DND-41 (cell line): ENCODE measurements around the gene GORAB.

Experiments
- ATAC-seq: fragments of 200-7000 bp; cut with Tn5 transposase; 3 replicates; pipeline ENCODE4 v1.9.1; 2021; ENCODE audit warnings: low read depth; ENCODE audit not compliant: insufficient read depth
- DNase-seq: peaks from one replicate; pipeline ENCODE4 v3.0.0-alpha.2; 2020
- H2AFZ ChIP-seq: 2 replicates; pipeline ENCODE4 v1.6.0; 2012; ENCODE audit warnings: low read depth, low read length
- H3K27ac ChIP-seq: 2 replicates; pipeline ENCODE4 v1.5.1; 2012; ENCODE audit warnings: low read length, inconsistent platforms
- H3K27me3 ChIP-seq: fragments of 200-600 bp; sonication (generic); 2 replicates; pipeline ENCODE4 v1.6.0; 2012; ENCODE audit warnings: low read length, mild to moderate bottlenecking, inconsistent platforms; ENCODE audit not compliant: insufficient read depth, poor library complexity
- H3K36me3 ChIP-seq: 2 replicates; pipeline ENCODE4 v1.5.1; 2012; ENCODE audit warnings: low read length, inconsistent platforms; ENCODE audit not compliant: insufficient read depth
- H3K4me1 ChIP-seq: 2 replicates; pipeline ENCODE4 v1.5.1; 2012; ENCODE audit warnings: mild to moderate bottlenecking, low read length; ENCODE audit not compliant: insufficient read depth
- H3K4me2 ChIP-seq: 2 replicates; pipeline ENCODE4 v1.6.0; 2012; ENCODE audit warnings: mild to moderate bottlenecking, moderate library complexity, low read length, inconsistent platforms; ENCODE audit not compliant: insufficient read depth
- H3K4me3 ChIP-seq, 2 experiments: fragments of 200-600 bp in 1 of 2; shearing (Covaris generic) in 1 of 2; 2 replicates each; pipeline ENCODE4 v1.5.1; 2012 to 2016; ENCODE audit warnings: inconsistent platforms in 2 of 2, low read length in 2 of 2, mild to moderate bottlenecking in 2 of 2, low read depth in 1 of 2, moderate library complexity in 1 of 2
- H3K79me2 ChIP-seq: 2 replicates; pipeline ENCODE4 v1.6.0; 2012; ENCODE audit warnings: low read length, inconsistent platforms; ENCODE audit not compliant: insufficient read depth
- H3K9ac ChIP-seq: 2 replicates; pipeline ENCODE4 v1.6.0; 2012; ENCODE audit warnings: low read depth, mild to moderate bottlenecking, inconsistent platforms, low read length, moderate library complexity
- H3K9me3 ChIP-seq: 2 replicates; pipeline ENCODE4 v1.5.1; 2012; ENCODE audit warnings: low read length, moderate library complexity, mild to moderate bottlenecking, inconsistent platforms; ENCODE audit not compliant: insufficient read depth, severe bottlenecking
- H4K20me1 ChIP-seq: 2 replicates; pipeline ENCODE4 v1.6.0; 2012; ENCODE audit warnings: low read length; ENCODE audit not compliant: insufficient read depth
- EZH2 ChIP-seq: IDR thresholded peaks from 3 replicates; pipeline ENCODE4 v1.6.1; 2012; ENCODE audit warnings: borderline replicate concordance, low read depth, mild to moderate bottlenecking, moderate library complexity, low read length, inconsistent platforms; ENCODE audit not compliant: severe bottlenecking
- TF ChIP-seq, protein P1 (sequence below): IDR thresholded peaks from 2 replicates; pipeline ENCODE4 v1.5.1; 2012; ENCODE audit warnings: borderline replicate concordance, low read length, moderate library complexity, mild to moderate bottlenecking; ENCODE audit not compliant: poor library complexity, severe bottlenecking; ENCODE audit errors: extremely low read depth

Gene GORAB

DNA sequence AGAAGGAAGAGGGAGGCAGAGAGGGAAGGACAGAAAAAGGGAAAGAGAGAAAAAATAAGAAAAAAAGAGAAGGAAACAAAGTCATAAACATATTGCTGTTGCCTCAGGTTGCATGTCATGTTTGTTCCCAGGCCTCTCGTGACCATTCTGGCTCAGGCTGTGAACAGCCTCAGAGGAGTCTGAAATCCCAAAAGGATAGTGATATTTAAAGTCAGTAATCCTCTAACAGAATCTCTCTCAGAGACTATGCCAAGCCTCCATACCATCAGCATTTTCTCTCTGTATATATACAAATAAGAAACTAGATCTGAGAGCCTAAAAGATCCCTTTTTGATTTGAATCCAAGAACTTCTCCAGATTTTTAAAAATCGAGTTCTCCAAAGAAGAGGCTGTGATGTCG lies 35.2 kb downstream of the GORAB start:
- ATAC-seq (no peak), DNase-seq (no peak)
- no peak overlapping the region for H3K9ac ChIP-seq
- TF ChIP-seq, protein P1, sequence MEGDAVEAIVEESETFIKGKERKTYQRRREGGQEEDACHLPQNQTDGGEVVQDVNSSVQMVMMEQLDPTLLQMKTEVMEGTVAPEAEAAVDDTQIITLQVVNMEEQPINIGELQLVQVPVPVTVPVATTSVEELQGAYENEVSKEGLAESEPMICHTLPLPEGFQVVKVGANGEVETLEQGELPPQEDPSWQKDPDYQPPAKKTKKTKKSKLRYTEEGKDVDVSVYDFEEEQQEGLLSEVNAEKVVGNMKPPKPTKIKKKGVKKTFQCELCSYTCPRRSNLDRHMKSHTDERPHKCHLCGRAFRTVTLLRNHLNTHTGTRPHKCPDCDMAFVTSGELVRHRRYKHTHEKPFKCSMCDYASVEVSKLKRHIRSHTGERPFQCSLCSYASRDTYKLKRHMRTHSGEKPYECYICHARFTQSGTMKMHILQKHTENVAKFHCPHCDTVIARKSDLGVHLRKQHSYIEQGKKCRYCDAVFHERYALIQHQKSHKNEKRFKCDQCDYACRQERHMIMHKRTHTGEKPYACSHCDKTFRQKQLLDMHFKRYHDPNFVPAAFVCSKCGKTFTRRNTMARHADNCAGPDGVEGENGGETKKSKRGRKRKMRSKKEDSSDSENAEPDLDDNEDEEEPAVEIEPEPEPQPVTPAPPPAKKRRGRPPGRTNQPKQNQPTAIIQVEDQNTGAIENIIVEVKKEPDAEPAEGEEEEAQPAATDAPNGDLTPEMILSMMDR = no peak
- no peak for TF ChIP-seq EZH2
- no peak overlapping the region for H3K4me3 ChIP-seq
- peaks cover 3% of the 10 kb centered on the region for H3K9me3 ChIP-seq
- peaks cover 22% of the 10 kb centered on the region for H3K4me1 ChIP-seq
- H3K79me2 ChIP-seq = no peaks in the 10 kb centered on the region
- no peak overlapping the region for H3K4me2 ChIP-seq
- no peaks in the 10 kb centered on the region for H3K36me3 ChIP-seq
- no peak overlapping the region for H2AFZ ChIP-seq
- H3K27ac ChIP-seq = no peak overlapping the region
- H4K20me1 ChIP-seq = no peaks in the 10 kb centered on the region
- H3K27me3 ChIP-seq = no peaks in the 10 kb centered on the region

DNA sequence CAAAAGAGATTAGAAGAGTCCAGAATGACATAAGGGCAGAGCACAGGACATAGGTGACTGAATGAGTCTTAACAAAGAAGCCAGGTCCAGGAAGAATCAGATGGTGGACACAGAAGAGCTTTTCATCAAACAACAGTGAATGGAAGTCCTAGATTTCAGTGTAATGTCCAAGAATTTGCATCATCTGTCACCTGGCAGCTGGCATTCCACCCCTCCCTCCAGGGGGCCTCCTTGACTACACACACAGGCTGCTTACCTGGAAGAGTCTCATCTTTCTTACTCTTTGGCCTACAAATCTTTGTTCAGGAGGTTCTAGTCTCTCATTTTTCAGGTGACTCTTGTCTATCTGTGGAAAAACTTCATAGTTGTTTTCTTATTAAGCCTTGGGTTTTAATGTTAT lies 36.2 kb downstream of the GORAB start:
- H4K20me1 ChIP-seq = no peaks in the 10 kb centered on the region
- H3K36me3 ChIP-seq = no peaks in the 10 kb centered on the region
- no peak for DNase-seq
- no peaks in the 10 kb centered on the region for H3K79me2 ChIP-seq
- H3K27ac ChIP-seq = no peak overlapping the region
- H3K27me3 ChIP-seq = no peaks in the 10 kb centered on the region
- no peak overlapping the region for H3K4me3 ChIP-seq
- H3K4me2 ChIP-seq = no peak overlapping the region
- TF ChIP-seq, protein P1 = no peak
- TF ChIP-seq EZH2 = no peak
- H3K4me1 ChIP-seq = peaks cover 12% of the 10 kb centered on the region
- H3K9me3 ChIP-seq = peaks cover 3% of the 10 kb centered on the region
- ATAC-seq = no peak
- H3K9ac ChIP-seq = no peak overlapping the region
- no peak overlapping the region for H2AFZ ChIP-seq

DNA sequence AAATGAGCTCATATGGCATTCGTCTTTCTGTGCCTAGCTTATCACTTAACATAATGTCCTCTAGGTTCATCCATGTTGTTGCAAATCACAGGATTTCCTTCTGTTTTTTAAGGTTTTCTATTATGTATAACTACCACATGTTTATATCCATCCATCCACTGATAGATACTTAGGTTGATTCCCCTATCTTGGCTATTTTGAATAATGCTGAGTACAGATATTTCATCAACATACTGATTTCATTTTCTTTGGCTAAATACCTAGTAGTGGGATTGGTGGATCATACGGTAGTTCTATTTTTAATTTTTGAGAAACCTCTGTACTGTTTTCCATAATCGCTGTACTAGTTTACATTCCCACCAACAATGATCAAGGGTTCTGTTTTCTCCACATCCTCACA lies 45.0 kb downstream of the GORAB start:
- H3K4me3 ChIP-seq = no peak overlapping the region
- no peak overlapping the region for H3K9ac ChIP-seq
- peaks cover 6% of the 10 kb centered on the region; the same call in 1 of the 2 replicates for H3K4me1 ChIP-seq
- H3K27me3 ChIP-seq = no peaks in the 10 kb centered on the region
- DNase-seq (no peak), ATAC-seq (no peak)
- H3K4me2 ChIP-seq = no peak overlapping the region
- H3K79me2 ChIP-seq = no peaks in the 10 kb centered on the region
- H2AFZ ChIP-seq = no peak overlapping the region
- no peak for TF ChIP-seq EZH2
- TF ChIP-seq, protein P1 = no peak
- no peaks in the 10 kb centered on the region for H4K20me1 ChIP-seq
- no peak overlapping the region for H3K27ac ChIP-seq
- H3K9me3 ChIP-seq = no peaks in the 10 kb centered on the region
- H3K36me3 ChIP-seq = no peaks in the 10 kb centered on the region

DNA sequence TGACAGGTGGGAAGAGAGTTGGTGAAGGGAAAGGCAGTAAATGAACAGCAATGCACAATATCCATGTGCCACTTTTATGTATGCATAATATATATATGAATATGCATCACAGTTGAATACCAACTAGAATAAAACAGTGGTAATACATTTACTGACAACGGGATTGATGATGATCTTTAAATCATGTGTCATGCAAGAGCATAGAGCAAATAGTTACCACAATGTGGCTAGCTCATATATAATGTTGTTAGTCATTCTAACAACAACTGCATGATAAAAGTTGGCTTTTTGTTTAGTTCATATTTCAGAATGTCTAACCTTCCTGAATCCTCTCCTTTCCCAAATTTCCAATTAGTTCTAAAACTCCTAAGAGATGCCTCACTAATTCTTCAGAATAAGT lies 46.4 kb downstream of the GORAB start:
- H3K79me2 ChIP-seq = no peaks in the 10 kb centered on the region
- 0 out of 2 replicates have a peak overlapping the region, but pooled peaks have one; percentile 35 for H2AFZ ChIP-seq
- H3K4me1 ChIP-seq = peaks cover 6% of the 10 kb centered on the region; the same call in 1 of the 2 replicates
- H3K4me2 ChIP-seq = no peak overlapping the region
- no peaks in the 10 kb centered on the region for H3K9me3 ChIP-seq
- no peak for DNase-seq
- ATAC-seq = no peak
- H3K27ac ChIP-seq = no peak overlapping the region
- no peak overlapping the region for H3K9ac ChIP-seq
- TF ChIP-seq, protein P1 = no peak
- no peak for TF ChIP-seq EZH2
- H3K27me3 ChIP-seq = no peaks in the 10 kb centered on the region
- H3K36me3 ChIP-seq = no peaks in the 10 kb centered on the region
- no peak overlapping the region for H3K4me3 ChIP-seq
- no peaks in the 10 kb centered on the region for H4K20me1 ChIP-seq
